M059J (cell line): ENCODE measurements around the gene SLC25A21. TPM values are rescaled to one million over a fixed set of nuclear protein-coding genes. Genes with fewer than 3 reads are reported as not detected.
"Not testable (repeated sequence)": the region's sequence is repeated elsewhere in the genome, so short reads cannot be mapped to it uniquely, and the experiment has no call there.

ENCODE experiments used
- DNase-seq: peaks from one replicate; pipeline ENCODE4 v3.0.0-alpha.2; 2012; ENCODE audit warnings: low read depth
- total RNA-seq: library from RNA; depleted of rRNA; stranded (reverse); fragments of >200 nt; shearing (Covaris generic); gene quantifications from 2 replicates; pipeline ENCODE4 v1.2.3, GENCODE V29; 2014; rRNA removed

The SLC25A21 gene
- total RNA-seq: 0.94 and 2.4 TPM in 2 replicates

GRCh38 chr14:37172024-37172869 lies at the start of gene SLC25A21:
SLC25A21 (minus strand) TSS chr14:37172606.
- no peak for DNase-seq

- no peak for DNase-seq
These were observed 48.7 kb upstream of the SLC25A21 start for GRCh38 chr14:37221073-37221472.

GRCh38 chr14:37215345-37215744 lies 42.9 kb upstream of the SLC25A21 start:
- no peak for DNase-seq

GRCh38 chr14:37213016-37213415 lies 40.6 kb upstream of the SLC25A21 start:
- no peak for DNase-seq

GRCh38 chr14:37210448-37210847 lies 38.0 kb upstream of the SLC25A21 start:
- no peak for DNase-seq

- not testable (repeated sequence) for DNase-seq
These were observed 37.2 kb upstream of the SLC25A21 start for GRCh38 chr14:37209617-37210016.

GRCh38 chr14:37205623-37206605 lies 33.5 kb upstream of the SLC25A21 start:
- not testable (repeated sequence) for DNase-seq

- DNase-seq: no peak
These were observed 31.0 kb upstream of the SLC25A21 start for GRCh38 chr14:37203423-37203822.

- DNase-seq: no peak
These were observed 30.4 kb upstream of the SLC25A21 start for GRCh38 chr14:37202812-37203211.

GRCh38 chr14:37202265-37202664 lies 29.9 kb upstream of the SLC25A21 start:
- no peak for DNase-seq

- no peak for DNase-seq
These were observed 29.3 kb upstream of the SLC25A21 start for GRCh38 chr14:37201724-37202123.

- DNase-seq: no peak
These were observed 26.5 kb upstream of the SLC25A21 start for GRCh38 chr14:37198907-37199306.

GRCh38 chr14:37198273-37198598 lies 25.8 kb upstream of the SLC25A21 start:
- no peak for DNase-seq

- DNase-seq: no peak
These were observed 25.2 kb upstream of the SLC25A21 start, which contains the start of gene MIPOL1 for GRCh38 chr14:37197421-37198272. MIPOL1 (plus strand) TSS chr14:37197937; CDS start chr14:37247889, 49,952 bp downstream.

- no peak for DNase-seq
These were observed 24.4 kb upstream of the SLC25A21 start for GRCh38 chr14:37196604-37197420.

- peak; percentile 16 for DNase-seq
These were observed 22.9 kb upstream of the SLC25A21 start for GRCh38 chr14:37195327-37195726.

- DNase-seq: no peak
These were observed 22.3 kb upstream of the SLC25A21 start for GRCh38 chr14:37194698-37195097.

- not testable (repeated sequence) for DNase-seq
These were observed 17.3 kb upstream of the SLC25A21 start for GRCh38 chr14:37189733-37190132.

GRCh38 chr14:37187840-37188577 lies 15.6 kb upstream of the SLC25A21 start:
- not testable (repeated sequence) for DNase-seq

GRCh38 chr14:37187294-37187693 lies 14.9 kb upstream of the SLC25A21 start:
- DNase-seq: no peak
